ENCODE measurements around the gene CIAO2A.

The CIAO2A gene

GRCh38 chr15:64093627-64094417, at the start of gene CIAO2A:
Gene CIAO2A (minus strand): TSS chr15:64093838. CDS start chr15:64093768, 70 bp downstream.
- DNase-seq (ENCODE audit: low spot score), result peak; percentile 88
- in situ Hi-C loops (cut with MboI; ENCODE audit: low sequenced_read_pairs, unreplicated experiment), result no loop called here
- no peak for TF ChIP-seq CTCF (IDR thresholded peaks at IDR 0.05; ENCODE audit: borderline replicate concordance, control extremely low read depth, extremely low read depth, insufficient read depth, missing control alignments)

- DNase-seq (ENCODE audit: low spot score), result no peak
- no peak for TF ChIP-seq CTCF (IDR thresholded peaks at IDR 0.05; ENCODE audit: borderline replicate concordance, control extremely low read depth, extremely low read depth, insufficient read depth, missing control alignments)
- in situ Hi-C loops (cut with MboI; ENCODE audit: low sequenced_read_pairs, unreplicated experiment), result no loop called here
Measured at GRCh38 chr15:64143276-64143675, 49.6 kb upstream of the CIAO2A start.

- DNase-seq (ENCODE audit: low spot score), result no peak
Measured at GRCh38 chr15:64141798-64142512, 48.3 kb upstream of the CIAO2A start.

GRCh38 chr15:64138331-64138941, 44.8 kb upstream of the CIAO2A start:
- no peak for TF ChIP-seq CTCF (IDR thresholded peaks at IDR 0.05; ENCODE audit: borderline replicate concordance, control extremely low read depth, extremely low read depth, insufficient read depth, missing control alignments)
- DNase-seq (ENCODE audit: low spot score), result no peak
- in situ Hi-C loops (cut with MboI; ENCODE audit: low sequenced_read_pairs, unreplicated experiment), result no loop called here

More at GRCh38 chr15:64141798-64142512, 48.3 kb upstream of the CIAO2A start:
- in situ Hi-C loops (cut with MboI; ENCODE audit: low sequenced_read_pairs, unreplicated experiment), result no loop called here
- no peak for TF ChIP-seq CTCF (IDR thresholded peaks at IDR 0.05; ENCODE audit: borderline replicate concordance, control extremely low read depth, extremely low read depth, insufficient read depth, missing control alignments)

- in situ Hi-C loops (cut with MboI; ENCODE audit: low sequenced_read_pairs, unreplicated experiment), result no loop called here
- no peak for DNase-seq (ENCODE audit: low spot score)
- no peak for TF ChIP-seq CTCF (IDR thresholded peaks at IDR 0.05; ENCODE audit: borderline replicate concordance, control extremely low read depth, extremely low read depth, insufficient read depth, missing control alignments)
Measured at GRCh38 chr15:64137226-64137833, 43.7 kb upstream of the CIAO2A start.

- DNase-seq (ENCODE audit: low spot score), result no peak
- no peak for TF ChIP-seq CTCF (IDR thresholded peaks at IDR 0.05; ENCODE audit: borderline replicate concordance, control extremely low read depth, extremely low read depth, insufficient read depth, missing control alignments)
- in situ Hi-C loops (cut with MboI; ENCODE audit: low sequenced_read_pairs, unreplicated experiment), result no loop called here
Measured at GRCh38 chr15:64136347-64136746, 42.7 kb upstream of the CIAO2A start.

Data from GM13976 (cell line).